Transverse colon (tissue), 3 donors: Measurements from ENCODE around the gene STK33.

Experiments
- CTCF ChIP-seq, 5 experiments: fragments of 200-600 bp in 3 of 5; fragments of 450-650 bp in 2 of 5; sonication (generic) in 3 of 5; IDR thresholded peaks; 1 replicate in 2 of 5; 2 replicates in 3 of 5; pipeline ENCODE4 v1.5.1; 2016 to 2017; ENCODE audit warnings: antibody characterized with exemption in 5 of 5, inconsistent platforms in 3 of 5, mild to moderate bottlenecking in 2 of 5, moderate library complexity in 1 of 5
- EP300 ChIP-seq: sonication (generic); formaldehyde crosslinking; IDR thresholded peaks from one replicate; pipeline ENCODE4 v1.6.1; 2017; ENCODE audit warnings: antibody characterized with exemption, low read depth

DNA sequence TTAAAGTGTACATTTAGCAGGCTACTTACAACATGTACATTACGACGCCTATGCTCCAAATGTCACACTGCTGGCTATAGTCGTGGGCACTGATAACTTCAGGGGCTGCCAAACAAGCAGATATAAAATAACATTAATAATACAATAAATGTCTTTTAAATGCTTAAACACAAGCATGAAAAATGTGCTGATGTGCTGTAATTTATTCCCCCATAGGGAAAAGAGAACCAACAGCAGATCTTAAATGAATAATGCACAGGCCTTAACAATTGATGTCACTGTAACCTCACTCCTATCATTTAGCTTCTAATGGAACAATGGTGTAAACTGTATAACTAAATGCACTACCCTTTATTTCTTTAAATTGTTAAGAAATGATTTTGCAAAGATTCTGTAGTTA is 153.4 kb downstream of the STK33 start:
- no peak for TF ChIP-seq EP300
- TF ChIP-seq CTCF (IDR thresholded peaks at IDR 0.05): no peak
